HepG2 (cell line): Measurements from ENCODE around the gene TMEM38A. TPM values are rescaled to one million over a fixed set of nuclear protein-coding genes. Genes with fewer than 3 reads are reported as not detected.

Source experiments
- ATAC-seq: fragments of 200-7000 bp; cut with Tn5 transposase; 3 replicates; pipeline ENCODE4 v1.9.1; 2020; ENCODE audit warnings: mild to moderate bottlenecking, moderate library complexity
- BruUV-seq: library from RNA; stranded (reverse); fragments of 400-500 nt; replicated peaks from 2 replicates; lab custom pipeline; 2021; lab: Mats Ljungman, UMichigan
- CTCF ChIA-PET: fragments of 300-600 bp; formaldehyde crosslinking; extraction: SDS; loops from one replicate; lab custom pipeline; 2021; ENCODE audit warnings: low total read pairs, inconsistent platforms, low intra/inter-chr PET ratio; lab: Yijun Ruan, JAX
- POLR2A ChIA-PET: fragments of 350-600 bp; sonication (Branson Sonifier 250); formaldehyde crosslinking; loops from one replicate; lab custom pipeline; 2020; ENCODE audit warnings: antibody characterized with exemption, inconsistent platforms; lab: Yijun Ruan, JAX
- DNase-seq: peaks from one replicate; pipeline ENCODE4 v3.0.0-alpha.2; 2015; ENCODE audit warnings: low spot score
- FAIRE-seq: peaks from 3 replicates; lab custom pipeline; 2011; peaks lifted over from hg19 to GRCh38; lab: Jason Lieb, UNC
- H2AFZ ChIP-seq: one replicate; pipeline ENCODE4 v1.6.1; 2011; ENCODE audit warnings: low read length, inconsistent platforms
- H3K27ac ChIP-seq: fragments of 300-600 bp; 3 replicates; pipeline ENCODE4 v1.8.0; 2011; ENCODE audit warnings: mixed run types, mild to moderate bottlenecking, mixed read lengths, low read length, inconsistent platforms; ENCODE audit not compliant: insufficient read depth; ENCODE audit errors: extremely low read length
- H3K27me3 ChIP-seq, 2 experiments: fragments of 200-600 bp in 1 of 2; 2 replicates in 1 of 2; 3 replicates in 1 of 2; pipeline versions ENCODE4 v1.6.0 to v1.8.0; 2011; ENCODE audit warnings: low read length in 2 of 2, mild to moderate bottlenecking in 2 of 2, moderate library complexity in 2 of 2, inconsistent platforms in 1 of 2; ENCODE audit not compliant: insufficient read depth in 2 of 2, control insufficient read depth in 1 of 2
- H3K36me3 ChIP-seq, 2 experiments: fragments of 200-600 bp in 1 of 2; replicated peaks in 1 of 2; 2 replicates in 1 of 2; 3 replicates in 1 of 2; pipeline versions ENCODE4 v1.5.1 to v1.8.0; 2011; ENCODE audit warnings: low read length in 2 of 2, inconsistent platforms in 1 of 2; ENCODE audit not compliant: insufficient read depth in 2 of 2, control insufficient read depth in 1 of 2
- H3K4me1 ChIP-seq: 2 replicates; pipeline ENCODE4 v1.5.1; 2012; ENCODE audit warnings: low read length, inconsistent platforms; ENCODE audit not compliant: insufficient read depth
- H3K4me2 ChIP-seq: 2 replicates; pipeline ENCODE4 v1.6.0; 2011; ENCODE audit warnings: low read depth, low read length, inconsistent platforms
- H3K4me3 ChIP-seq, 3 experiments: fragments of 200-600 bp in 1 of 3; sonication (generic), shearing (Covaris generic) in 1 of 3; replicated peaks in 1 of 3; 2 replicates each; pipeline ENCODE4 v1.5.1; 2011 to 2016; ENCODE audit warnings: low read length in 3 of 3, inconsistent platforms in 2 of 3, low read depth in 2 of 3, mild to moderate bottlenecking in 2 of 3, control low read depth in 1 of 3, mixed read lengths in 1 of 3; ENCODE audit not compliant: insufficient read depth in 1 of 3
- H3K79me2 ChIP-seq: one replicate; pipeline ENCODE4 v1.6.1; 2011; ENCODE audit warnings: low read length, inconsistent platforms; ENCODE audit not compliant: insufficient read depth
- H3K9ac ChIP-seq: 2 replicates; pipeline ENCODE4 v1.6.0; 2011; ENCODE audit warnings: mild to moderate bottlenecking, low read depth, low read length, inconsistent platforms; ENCODE audit not compliant: insufficient read depth
- H3K9me3 ChIP-seq: 2 replicates; pipeline ENCODE4 v1.5.1; 2012; ENCODE audit warnings: mild to moderate bottlenecking, low read length
- H4K20me1 ChIP-seq: 2 replicates; pipeline ENCODE4 v1.6.0; 2011; ENCODE audit warnings: inconsistent platforms, mild to moderate bottlenecking, low read length, moderate library complexity; ENCODE audit not compliant: insufficient read depth
- CHD4 ChIP-seq: fragments of 200-600 bp; sonication (generic); IDR thresholded peaks from 2 replicates; pipeline ENCODE4 v1.7.0; 2017; ENCODE audit warnings: mild to moderate bottlenecking, low read length, borderline replicate concordance
- MBD4 ChIP-seq: IDR thresholded peaks from 2 replicates; pipeline ENCODE4 v1.6.1; 2012; ENCODE audit warnings: low read length, inconsistent platforms, borderline replicate concordance
- MTF2 ChIP-seq: sonication (generic); formaldehyde crosslinking; IDR thresholded peaks from 2 replicates; pipeline ENCODE4 v1.5.0; 2020; ENCODE audit warnings: missing genetic modification reagents, borderline replicate concordance
- RARG ChIP-seq: sonication (generic); formaldehyde crosslinking; IDR thresholded peaks from 2 replicates; pipeline ENCODE4 v1.4.0; 2020; ENCODE audit warnings: low read depth, mild to moderate bottlenecking, missing genetic modification reagents
- SP5 ChIP-seq: IDR thresholded peaks from 2 replicates; pipeline ENCODE4 v1.6.1; 2016; ENCODE audit warnings: low read depth, borderline replicate concordance
- ZNF484 ChIP-seq: sonication (generic); formaldehyde crosslinking; IDR thresholded peaks from 2 replicates; pipeline ENCODE4 v1.5.1; 2020; ENCODE audit warnings: mild to moderate bottlenecking, low read depth, missing genetic modification reagents, borderline replicate concordance
- ZNF552 ChIP-seq: sonication (generic); formaldehyde crosslinking; IDR thresholded peaks from 2 replicates; pipeline ENCODE4 v1.9.0; 2022; ENCODE audit warnings: missing genetic modification reagents, mild to moderate bottlenecking, borderline replicate concordance
- ZNF567 ChIP-seq: sonication (generic); formaldehyde crosslinking; IDR thresholded peaks from 2 replicates; pipeline ENCODE4 v1.8.1; 2023; ENCODE audit warnings: mild to moderate bottlenecking, missing genetic modification reagents, borderline replicate concordance
- ZNF672 ChIP-seq: sonication (generic); formaldehyde crosslinking; IDR thresholded peaks from 2 replicates; pipeline ENCODE4 v1.8.1; 2022; ENCODE audit warnings: missing genetic modification reagents
- WGBS: methylation state at CpG from one replicate; pipeline ENCODE4 v1.1.6; 2017; ENCODE audit warnings: low lambda C conversion rate; 5-methylcytosine and 5-hydroxymethylcytosine counted together
- in situ Hi-C: cut with HindIII; loops from 2 replicates; pipeline ENCODE4 v1.10.0; 2017; ENCODE audit warnings: low pct_unique_long_range_greater_than_20kb; ENCODE audit not compliant: extremely low pct_ligation_motif_present
- intact Hi-C: fragments of 100-400 bp; cut with micrococcal nuclease; formaldehyde crosslinking; loops from one replicate; pipeline ENCODE4 v1.10.0; 2022; ENCODE audit not compliant: unreplicated experiment
- polyA plus RNA-seq, 8 experiments: library from polyadenylated mRNA; depleted of rRNA in 3 of 8; stranded (reverse) in 7 of 8; unstranded in 1 of 8; fragments of >200 nt; fragmentation: Illumina TruSeq in 4 of 8; extraction: Trizol in 4 of 8; gene quantifications; 2 replicates each; pipeline versions ENCODE4 v1.2.1 to v1.2.3, GENCODE V29; 2011 to 2016; ENCODE audit warnings: low read depth in 4 of 8, missing spikeins in 1 of 8, mixed read lengths in 1 of 8; ENCODE audit not compliant: insufficient read depth in 1 of 8
- total RNA-seq, 5 experiments: library from RNA; depleted of rRNA; stranded (reverse); fragments of >200 nt; fragmentation: Illumina TruSeq; extraction: Trizol; gene quantifications; 2 replicates each; pipeline ENCODE4 v1.2.3, GENCODE V29; 2016; ENCODE audit warnings: low read depth in 1 of 5
- TF ChIP-seq, protein P1 (sequence below): sonication (generic); formaldehyde crosslinking; IDR thresholded peaks from 2 replicates; pipeline ENCODE4 v1.5.0; 2020; ENCODE audit warnings: missing genetic modification reagents, mild to moderate bottlenecking, borderline replicate concordance
- TF ChIP-seq, protein P2 (sequence below): sonication (generic); formaldehyde crosslinking; conservative IDR thresholded peaks from 2 replicates; pipeline ENCODE4 v1.4.0; 2020; ENCODE audit warnings: missing genetic modification reagents

TMEM38A gene
- total and polyA plus RNA-seq, 2 of the 13 experiments (the other 11 are each of a cell fraction or from before 2014, with no cell fraction given) = 4.8 to 6.8 TPM

DNA sequence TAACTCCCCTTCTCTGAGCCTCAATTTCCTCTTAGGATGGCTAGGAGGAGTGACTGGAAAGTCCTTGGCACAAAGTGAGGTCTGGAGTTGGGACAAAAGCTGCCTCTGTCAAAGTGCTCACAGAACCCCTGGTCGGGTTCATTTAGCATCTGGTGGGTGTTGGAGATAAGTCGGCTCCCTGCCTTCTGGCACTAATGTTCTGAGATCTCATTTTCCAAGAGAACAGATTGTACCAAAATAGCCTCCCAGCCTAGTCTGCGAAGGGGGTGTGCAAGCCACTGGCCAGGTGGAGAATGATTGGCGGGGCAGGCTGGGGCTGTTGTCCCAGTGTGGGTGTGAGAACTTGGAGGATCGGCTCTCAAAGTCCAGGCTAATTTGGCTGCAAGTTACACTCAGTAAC is 38.0 kb downstream of the TMEM38A start:
- Histone ChIP-seq H3K4me2 (no peak overlapping the region), H3K9me3 (no peaks in the 10 kb centered on the region), H3K27me3 (no peaks in the 10 kb centered on the region), H3K27ac (no peak overlapping the region), H3K4me3 (no peak overlapping the region), H3K9ac (no peak overlapping the region), H2AFZ (no peak overlapping the region), H3K36me3 (no peaks in the 10 kb centered on the region), H3K79me2 (no peaks in the 10 kb centered on the region), H4K20me1 (no peaks in the 10 kb centered on the region), H3K4me1 (peaks cover 6% of the 10 kb centered on the region)
- intact Hi-C loops (no loop called here), in situ Hi-C loops (no loop called here)
- POLR2A ChIA-PET = interaction anchor here (1.7 kb wide), 1 partner anchor 39 kb away, joined by 4 read pairs; the partner anchor contains the start of gene SMIM7
- DNase-seq (no peak), ATAC-seq (no peak), FAIRE-seq (no peak)
- no TSS peak for BruUV-seq
- no peak for TF ChIP-seq ZNF552 (CRISPR knock-in tag)
- TF ChIP-seq MBD4 = no peak
- no peak for TF ChIP-seq MTF2 (CRISPR knock-in tag)
- no peak for TF ChIP-seq CHD4
- no peak for TF ChIP-seq ZNF484 (CRISPR knock-in tag)
- TF ChIP-seq SP5 = no peak
- TF ChIP-seq, protein P1, sequence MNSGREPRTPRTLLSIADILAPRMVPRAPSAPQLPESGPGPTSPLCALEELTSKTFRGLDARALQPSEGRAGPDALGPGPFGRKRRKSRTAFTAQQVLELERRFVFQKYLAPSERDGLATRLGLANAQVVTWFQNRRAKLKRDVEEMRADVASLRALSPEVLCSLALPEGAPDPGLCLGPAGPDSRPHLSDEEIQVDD (CRISPR knock-in tag) = no peak
- no peak for TF ChIP-seq ZNF672
- TF ChIP-seq, protein P2, sequence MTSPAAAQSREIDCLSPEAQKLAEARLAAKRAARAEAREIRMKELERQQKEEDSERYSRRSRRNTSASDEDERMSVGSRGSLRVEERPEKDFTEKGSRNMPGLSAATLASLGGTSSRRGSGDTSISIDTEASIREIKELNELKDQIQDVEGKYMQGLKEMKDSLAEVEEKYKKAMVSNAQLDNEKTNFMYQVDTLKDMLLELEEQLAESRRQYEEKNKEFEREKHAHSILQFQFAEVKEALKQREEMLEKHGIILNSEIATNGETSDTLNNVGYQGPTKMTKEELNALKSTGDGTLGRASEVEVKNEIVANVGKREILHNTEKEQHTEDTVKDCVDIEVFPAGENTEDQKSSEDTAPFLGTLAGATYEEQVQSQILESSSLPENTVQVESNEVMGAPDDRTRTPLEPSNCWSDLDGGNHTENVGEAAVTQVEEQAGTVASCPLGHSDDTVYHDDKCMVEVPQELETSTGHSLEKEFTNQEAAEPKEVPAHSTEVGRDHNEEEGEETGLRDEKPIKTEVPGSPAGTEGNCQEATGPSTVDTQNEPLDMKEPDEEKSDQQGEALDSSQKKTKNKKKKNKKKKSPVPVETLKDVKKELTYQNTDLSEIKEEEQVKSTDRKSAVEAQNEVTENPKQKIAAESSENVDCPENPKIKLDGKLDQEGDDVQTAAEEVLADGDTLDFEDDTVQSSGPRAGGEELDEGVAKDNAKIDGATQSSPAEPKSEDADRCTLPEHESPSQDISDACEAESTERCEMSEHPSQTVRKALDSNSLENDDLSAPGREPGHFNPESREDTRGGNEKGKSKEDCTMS (CRISPR knock-in tag) = no peak
- no peak for TF ChIP-seq RARG
- TF ChIP-seq ZNF567 = no peak
- CTCF ChIA-PET = no interaction called here
- 23% methylated on average over 5 of the region's 5 CpGs for WGBS
